Heart left ventricle (tissue), 13 donors: ENCODE measurements around the gene NCKAP1.

Experiments used
- CTCF ChIP-seq, 12 donors: fragments of 200-600 bp; sonication (generic) in 4 of 12; IDR thresholded peaks; one replicate each; pipeline versions ENCODE4 v1.5.0 to v1.8.0; 2018 to 2022; ENCODE audit warnings: antibody characterized with exemption in 12 of 12, mild to moderate bottlenecking in 5 of 12
- POLR2A ChIP-seq, 2 donors: fragments of 450-650 bp; IDR thresholded peaks; one replicate each; pipeline ENCODE4 v1.6.1; 2017; ENCODE audit warnings: antibody characterized with exemption in 2 of 2, mild to moderate bottlenecking in 2 of 2, moderate library complexity in 2 of 2
- donor health status: ischemic (EF 13 %, LVEDD 7.1; RV severe dilation, severe dysfunction).
- donor health status: DM: no; HTN: yes; CAD: no.
- donor health status: DM: no; HTN: no; CAD: no.
- donor health status: ischemic (EF 25% LVEDD 6.9; RV normal size, moderate dysfunction).
- donor health status: ischemic (EF 25% LVEDD 5.7; RV mildly dilated, moderate dysfunction).
- donor health status: ischemic (EF 35%, LVEDD 5.7; RV mildly dilated, moderate dysfunction).
- donor health status: nonischemic (EF 11% LVEDD 7.7; RV severe dilation, severe dysfunction).
- donor health status: DM: yes; HTN: yes; CAD: no.
- donor health status: PGD.
- donor health status: ischemic (EF 29% LVEDD 5.4; RV normal size, mild dysfunction).
- donor health status: nonischemic (EF 23%, LVEDD 6.1; RV moderate dilation, normal function).

- TF ChIP-seq CTCF (IDR thresholded peaks at IDR 0.05) (no peak), POLR2A (IDR thresholded peaks at IDR 0.05) (no peak)
Measured at GRCh38 chr2:183027443-183027842, 10.8 kb downstream of the NCKAP1 start.
